NCI-H2107 treated with DMSO at 0.1 percent for 48 hours (cell line): ENCODE results near the gene DLGAP4.
"Not testable (repeated sequence)": the region's sequence is repeated elsewhere in the genome, so short reads cannot be mapped to it uniquely, and the experiment has no call there.

ENCODE experiments used
- DNase-seq: peaks from one replicate; lab custom pipeline; 2025; ENCODE audit not compliant: unreplicated experiment; lab: John Stamatoyannopoulos, UW

Gene DLGAP4

GRCh38 chr20:36491901-36492617 is 185.9 kb downstream of the DLGAP4 start:
- DNase-seq = no peak

GRCh38 chr20:36493051-36493800 is 187.1 kb downstream of the DLGAP4 start:
- no peak for DNase-seq

GRCh38 chr20:36493801-36494114 is 187.6 kb downstream of the DLGAP4 start:
- DNase-seq = no peak

- no peak for DNase-seq
Observed at GRCh38 chr20:36496707-36497669, 190.8 kb downstream of the DLGAP4 start.

- no peak for DNase-seq
Observed at GRCh38 chr20:36497856-36498255, 191.7 kb downstream of the DLGAP4 start.

GRCh38 chr20:36498386-36499179 is 192.4 kb downstream of the DLGAP4 start:
- DNase-seq = no peak

GRCh38 chr20:36499211-36499610 is 193.1 kb downstream of the DLGAP4 start:
- DNase-seq = no peak

- DNase-seq = no peak
Observed at GRCh38 chr20:36499723-36500501, 193.8 kb downstream of the DLGAP4 start.

- no peak for DNase-seq
Observed at GRCh38 chr20:36501367-36502006, 195.3 kb downstream of the DLGAP4 start.

- no peak for DNase-seq
Observed at GRCh38 chr20:36504295-36504694, 198.2 kb downstream of the DLGAP4 start.

- no peak for DNase-seq
Observed at GRCh38 chr20:36506253-36506652, 200.1 kb downstream of the DLGAP4 start.

GRCh38 chr20:36507746-36508145 is 201.6 kb downstream of the DLGAP4 start:
- no peak for DNase-seq

- DNase-seq = no peak
Observed at GRCh38 chr20:36519012-36519719, 213.0 kb downstream of the DLGAP4 start.

- DNase-seq = no peak
Observed at GRCh38 chr20:36519944-36520343, 213.8 kb downstream of the DLGAP4 start.

GRCh38 chr20:36521526-36521925 is 215.4 kb downstream of the DLGAP4 start:
- DNase-seq = no peak

GRCh38 chr20:36522412-36522811 is 216.3 kb downstream of the DLGAP4 start:
- not testable (repeated sequence) for DNase-seq

- no peak for DNase-seq
Observed at GRCh38 chr20:36523341-36523740, 217.2 kb downstream of the DLGAP4 start.

- no peak for DNase-seq
Observed at GRCh38 chr20:36525620-36526365, 219.7 kb downstream of the DLGAP4 start.
